OCI-LY7 (cell line): ENCODE results near the gene KCTD2.

Experiments
- CTCF ChIP-seq: fragments of 200-600 bp; sonication (generic); conservative IDR thresholded peaks from 2 replicates; pipeline ENCODE4 v1.5.1; 2014; ENCODE audit warnings: mild to moderate bottlenecking, antibody characterized with exemption, low read length, moderate library complexity, mixed read lengths
- EZH2phosphoT487 ChIP-seq: fragments of 200-600 bp; sonication (generic); IDR thresholded peaks from 2 replicates; pipeline ENCODE4 v1.6.1; 2018; ENCODE audit warnings: low read depth, borderline replicate concordance, mild to moderate bottlenecking, mixed run types, antibody characterized with exemption, low read length, moderate library complexity, mixed read lengths

- no peak for TF ChIP-seq CTCF
- no peak for TF ChIP-seq EZH2phosphoT487
These were observed 21.7 kb downstream of the KCTD2 start for GRCh38 chr17:75068750-75069149.
